Medulla oblongata (tissue), 1 donor: ENCODE measurements around the gene TPSB2.
A peak's percentile ranks its signal among the peaks of the same experiment; 100 is the strongest.
"Not testable (repeated sequence)": the region's sequence is repeated elsewhere in the genome, so short reads cannot be mapped to it uniquely, and the experiment has no call there.

Experiments
- DNase-seq: peaks from one replicate; pipeline ENCODE4 v3.0.0-alpha.2; 2015; ENCODE audit errors: extremely low spot score

TPSB2 gene

GRCh38 chr16:1200014-1200627 is 29.9 kb downstream of the TPSB2 start:
- no peak for DNase-seq

DNA sequence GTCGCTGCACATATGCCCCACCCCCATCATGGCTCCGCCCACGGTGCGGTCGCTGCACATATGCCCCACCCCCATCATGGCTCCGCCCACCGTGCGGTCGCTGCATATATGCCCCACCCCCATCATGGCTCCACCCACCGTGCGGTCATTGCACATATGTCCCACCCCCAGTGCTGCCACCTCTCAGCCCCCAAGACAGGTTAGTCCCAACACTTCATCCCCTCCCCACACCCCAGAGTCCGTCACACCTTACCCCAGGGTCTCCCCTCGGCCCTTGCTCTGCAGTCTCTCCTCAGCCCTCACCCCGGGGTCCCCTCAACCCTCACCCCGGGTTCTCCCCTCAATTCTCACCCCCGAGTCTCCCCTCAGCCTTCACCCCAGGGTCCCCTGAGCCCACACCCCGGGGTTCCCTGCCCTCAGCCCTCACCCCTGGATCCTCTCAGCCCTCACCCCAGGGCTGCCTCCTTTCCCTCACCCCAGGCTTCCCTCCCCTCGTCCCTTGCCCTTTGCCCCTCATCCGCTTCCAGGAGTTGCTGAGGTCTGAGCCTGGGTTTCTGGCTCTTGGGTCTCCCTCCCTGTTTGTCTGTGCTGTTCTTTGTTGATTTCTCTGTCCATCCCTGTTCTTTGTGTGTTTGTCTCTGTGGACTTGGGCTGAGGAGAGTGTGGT is 30.5 kb downstream of the TPSB2 start:
- DNase-seq, result no peak

GRCh38 chr16:1198671-1199346 is 31.2 kb downstream of the TPSB2 start:
- DNase-seq, result not testable (repeated sequence)

DNA sequence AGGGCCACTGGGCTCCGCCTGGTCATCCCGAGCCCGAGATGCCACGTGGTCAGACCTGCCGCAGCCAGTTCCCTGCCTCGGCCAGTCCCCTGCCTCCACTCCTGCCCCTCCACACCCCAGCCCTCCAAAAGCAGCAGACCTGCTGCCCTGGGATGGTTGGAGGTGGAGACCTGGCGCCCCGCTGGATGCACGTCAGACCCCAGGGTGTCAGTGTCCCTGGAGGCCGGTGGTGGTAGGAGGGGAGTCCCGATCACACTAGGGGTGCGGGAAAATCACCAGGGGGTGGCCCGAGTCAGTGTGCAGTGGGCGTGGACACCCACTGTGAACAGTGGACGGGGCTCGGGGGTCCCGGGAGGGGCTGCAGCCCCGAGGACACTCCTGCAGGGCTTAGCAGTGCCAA is 31.8 kb downstream of the TPSB2 start:
- DNase-seq, result no peak

DNA sequence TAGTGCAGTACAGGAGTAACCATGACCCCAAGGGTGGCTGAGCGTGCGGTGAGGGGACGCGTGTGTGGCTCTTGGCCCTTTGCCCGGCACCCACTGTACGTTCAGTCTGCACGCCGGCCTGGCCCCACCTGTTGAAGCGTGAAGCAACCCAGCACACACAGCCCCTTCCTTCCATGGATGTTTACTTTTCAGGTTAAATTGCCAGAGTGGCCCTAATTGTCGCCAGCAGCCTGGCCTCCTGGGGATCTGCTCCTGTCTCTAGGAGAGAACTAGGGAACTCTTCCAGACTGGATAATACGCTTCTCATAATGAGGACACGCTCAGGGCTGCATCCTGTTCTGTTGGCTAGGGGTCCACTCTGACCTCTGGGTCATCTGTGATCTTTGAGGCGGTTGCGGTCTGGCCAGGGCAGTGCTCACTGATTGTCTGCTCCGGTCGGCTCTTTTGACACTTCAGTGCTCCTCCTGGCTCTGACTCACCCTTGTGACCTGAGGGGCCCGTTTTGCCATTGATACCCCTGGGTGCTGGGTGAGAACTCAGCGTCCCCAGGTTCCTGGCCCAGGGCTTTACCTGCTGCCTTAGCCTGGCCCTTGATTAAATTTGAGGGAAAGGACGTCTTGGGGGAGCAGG is 32.6 kb downstream of the TPSB2 start:
- DNase-seq, result no peak

- no peak for DNase-seq
Observed at GRCh38 chr16:1196494-1196893, 33.5 kb downstream of the TPSB2 start.

- no peak for DNase-seq
Observed at GRCh38 chr16:1195393-1195666, 34.7 kb downstream of the TPSB2 start.

DNA sequence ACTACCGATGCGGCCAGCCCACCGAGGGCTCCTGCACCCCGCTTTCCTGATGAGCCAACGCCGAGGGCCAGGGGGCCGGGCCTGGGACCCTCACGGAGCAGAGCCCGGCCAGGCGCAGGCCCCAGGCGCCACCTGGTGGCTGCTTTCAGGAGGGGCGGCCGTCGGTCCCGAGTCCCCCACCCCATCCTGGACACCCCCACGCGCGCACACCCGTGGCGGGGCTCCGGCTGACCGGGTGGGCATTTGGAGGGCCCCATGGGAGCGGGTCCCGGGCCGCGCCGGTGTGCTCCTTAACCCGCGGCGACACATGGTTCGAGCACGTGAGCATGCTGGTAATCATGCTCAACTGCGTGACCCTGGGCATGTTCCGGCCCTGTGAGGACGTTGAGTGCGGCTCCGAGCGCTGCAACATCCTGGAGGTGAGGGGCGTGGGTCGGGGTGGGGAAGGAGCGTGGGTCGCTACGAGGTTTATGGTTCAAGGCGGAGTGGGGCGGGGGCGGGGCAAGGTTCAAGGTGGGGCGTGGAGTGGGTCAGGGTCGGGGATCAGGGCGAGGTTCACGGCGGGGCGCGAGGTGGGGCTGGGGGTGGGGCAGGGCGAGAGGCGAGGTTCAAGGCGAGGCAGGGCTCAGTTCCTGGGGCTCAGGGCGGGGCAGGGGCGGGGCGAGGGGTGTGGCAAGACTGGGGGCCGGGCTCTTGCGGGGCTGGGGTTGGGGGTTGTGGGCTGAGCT is 35.2 kb downstream of the TPSB2 start:
- DNase-seq, result no peak

- DNase-seq, result no peak
Observed at GRCh38 chr16:1193825-1194581, 36.0 kb downstream of the TPSB2 start.

- no peak for DNase-seq
Observed at GRCh38 chr16:1193143-1193824, 36.7 kb downstream of the TPSB2 start.

- DNase-seq, result no peak
Observed at GRCh38 chr16:1192384-1193073, 37.5 kb downstream of the TPSB2 start.

DNA sequence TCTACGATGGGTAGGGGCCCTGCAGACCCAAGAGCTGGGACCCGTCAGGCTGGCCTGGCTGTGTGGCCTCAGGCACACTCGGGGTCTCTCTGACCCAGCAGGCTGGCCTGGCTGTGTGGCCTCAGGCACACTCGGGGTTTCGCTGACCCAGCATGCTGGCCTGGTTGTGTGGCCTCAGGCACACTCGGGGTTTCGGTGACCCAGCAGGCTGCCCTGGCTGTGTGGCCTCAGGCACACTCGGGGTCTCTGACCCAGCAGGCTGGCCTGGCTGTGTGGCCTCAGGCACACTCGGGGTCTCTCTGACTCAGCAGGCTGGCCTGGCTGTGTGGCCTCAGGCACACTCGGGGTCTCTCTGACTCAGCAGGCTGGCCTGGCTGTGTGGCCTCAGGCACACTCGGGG is 39.2 kb downstream of the TPSB2 start:
- DNase-seq, result not testable (repeated sequence)

- no peak for DNase-seq
Observed at GRCh38 chr16:1189455-1189854, 40.5 kb downstream of the TPSB2 start.

DNA sequence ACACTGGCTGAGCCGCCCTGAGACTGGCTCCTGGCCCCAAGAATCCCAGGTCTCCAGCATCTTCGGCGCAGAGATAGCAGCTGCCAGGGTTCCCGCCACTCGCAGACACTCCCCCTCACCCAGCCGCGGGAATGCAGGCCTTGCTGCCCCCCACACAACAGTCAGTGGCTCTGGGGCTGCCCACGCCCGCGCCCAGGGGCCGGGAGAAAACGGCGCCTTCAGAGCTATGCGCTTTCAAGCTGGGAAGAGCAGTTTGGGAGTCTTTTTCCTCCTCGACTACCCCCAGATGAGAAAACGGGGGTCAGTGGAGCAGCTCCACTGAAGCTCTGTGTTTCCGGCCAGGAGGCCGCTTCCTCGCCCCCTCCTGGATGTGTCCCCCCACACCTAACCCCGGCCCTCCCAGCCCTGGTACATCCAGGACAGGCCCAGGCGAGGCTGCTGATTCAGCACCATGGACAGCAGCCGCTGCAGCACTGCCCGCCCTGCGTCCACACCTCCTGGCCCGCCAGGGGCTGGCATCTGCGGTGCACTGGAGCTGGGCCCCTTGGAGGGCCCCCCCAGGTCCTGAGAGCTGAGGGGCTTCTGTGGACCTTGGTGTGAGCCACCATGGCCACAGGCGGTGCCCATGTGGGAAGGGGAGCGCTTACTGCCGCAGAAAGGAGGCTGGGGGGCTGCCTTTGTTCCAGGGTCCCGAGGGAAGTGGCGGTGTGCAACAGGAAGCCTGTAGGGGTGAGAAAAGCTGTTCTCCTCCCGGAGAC is 41.4 kb downstream of the TPSB2 start:
- DNase-seq, result peak; percentile 4

GRCh38 chr16:1185460-1186207 is 44.4 kb downstream of the TPSB2 start:
- DNase-seq, result not testable (repeated sequence)

- no peak for DNase-seq
Observed at GRCh38 chr16:1184980-1185379, 45.0 kb downstream of the TPSB2 start.

DNA sequence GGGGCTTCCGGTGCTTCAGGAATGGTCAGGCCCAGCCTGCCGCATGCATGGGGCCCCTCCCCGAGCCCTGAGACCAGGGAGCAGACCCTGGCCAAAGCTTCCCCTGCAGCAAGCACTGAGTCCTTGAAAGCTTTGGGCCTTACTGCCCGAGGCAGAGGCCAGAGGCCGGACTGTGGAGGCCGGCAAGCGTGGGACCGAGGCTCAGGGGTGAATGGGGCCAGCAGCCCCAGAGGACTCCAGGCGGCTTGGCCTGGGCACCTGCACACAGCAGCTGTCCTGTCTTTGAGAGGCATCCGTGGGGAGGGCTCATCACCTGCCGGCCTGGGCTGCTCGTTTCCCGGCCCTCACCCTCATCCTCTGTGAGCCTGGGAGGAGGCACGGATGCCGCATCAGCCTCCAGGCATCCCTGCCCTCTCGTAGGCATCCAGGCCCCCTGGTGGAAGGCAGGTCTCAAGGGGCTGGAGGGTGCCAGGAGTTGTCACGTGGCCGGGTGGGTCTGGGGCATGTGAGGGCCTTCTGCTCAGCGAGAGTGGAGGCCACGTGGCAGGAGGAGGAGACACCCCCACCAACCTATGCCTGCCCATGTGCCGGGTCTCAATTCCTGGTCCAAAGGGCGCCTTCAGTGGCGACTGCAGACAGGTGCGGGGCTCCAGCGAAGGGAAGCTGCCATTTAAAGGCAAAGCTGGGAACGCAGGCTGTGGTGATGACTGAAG is 45.7 kb downstream of the TPSB2 start:
- DNase-seq, result no peak
